ENCODE data around the gene BCKDHA. TPM values are rescaled to one million over a fixed set of nuclear protein-coding genes. Genes with fewer than 3 reads are reported as not detected.
"Not testable (repeated sequence)": the region's sequence is repeated elsewhere in the genome, so short reads cannot be mapped to it uniquely, and the experiment has no call there.

Gene BCKDHA
- total RNA-seq, 1 donor from 2014 or later = 11.7 TPM

DNA sequence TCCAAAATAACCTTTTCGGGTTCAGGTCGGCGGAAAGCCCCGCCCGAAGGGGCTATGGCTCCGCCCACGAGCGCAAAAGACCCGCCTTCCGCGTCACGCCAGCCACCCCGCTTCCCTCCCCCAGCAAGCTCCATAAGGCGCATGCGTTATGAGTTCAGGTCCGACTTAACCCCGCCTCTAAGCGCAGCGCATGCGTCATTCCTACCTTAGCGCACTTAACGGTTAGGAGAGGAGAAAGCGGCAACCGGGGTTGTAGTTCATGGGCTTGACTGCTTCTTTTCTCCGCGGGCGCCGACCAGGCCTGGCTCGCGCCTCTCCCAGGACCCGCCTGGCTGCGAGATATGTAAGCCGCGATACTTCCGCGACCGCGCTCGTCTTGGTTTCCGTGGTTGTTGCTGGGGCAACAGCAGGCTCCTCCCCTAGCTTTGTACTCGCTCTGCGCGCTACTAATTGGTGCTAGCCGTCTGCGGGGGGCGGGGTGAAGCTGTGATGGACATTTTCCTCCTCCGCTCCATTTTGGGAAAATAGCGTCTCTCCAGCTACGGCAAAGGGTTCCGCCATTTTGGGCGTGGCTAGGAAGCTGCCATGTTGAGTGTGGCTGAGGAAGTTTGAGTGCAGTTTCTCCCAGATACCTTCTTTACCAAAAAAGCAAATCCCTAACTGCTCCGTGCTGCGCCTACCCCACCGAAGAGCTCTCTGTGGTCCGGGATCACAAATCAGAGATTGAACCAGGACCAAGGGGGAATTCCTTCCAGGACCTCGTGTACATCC lies 33.7 kb upstream of the BCKDHA start, which contains the start of gene B9D2:
B9D2 (minus strand) TSS at position 397 of the 771 bp plus-strand sequence. CDS start 630 bp downstream, outside the sequence.
- Mint-ChIP-seq H3K27me3 (no peaks in the 10 kb centered on the region), H3K9me3 (no peaks in the 10 kb centered on the region), H3K27ac (peak within 1 kb of the TSS; percentile 100), H3K36me3 (peaks cover 3% of the 10 kb centered on the region), H3K4me1 (ENCODE audit: unreplicated experiment) (peaks cover 14% of the 10 kb centered on the region), H3K4me3 (peak within 1 kb of the TSS; percentile 96)
- TF ChIP-seq CTCF (conservative IDR thresholded peaks at IDR 0.05) = no peak
- DNase-seq (ENCODE audit: extremely low spot score, unreplicated experiment) = peak; percentile 97

GRCh38 chr19:41364524-41365391 lies 32.9 kb upstream of the BCKDHA start:
- peaks cover 14% of the 10 kb centered on the region for H3K4me1 Mint-ChIP-seq (ENCODE audit: unreplicated experiment)
- H3K27me3 Mint-ChIP-seq = no peaks in the 10 kb centered on the region
- no peak for TF ChIP-seq CTCF (conservative IDR thresholded peaks at IDR 0.05)
- H3K36me3 Mint-ChIP-seq = peaks cover 3% of the 10 kb centered on the region
- H3K4me3 Mint-ChIP-seq = peak overlapping the region; percentile 96
- peak overlapping the region; percentile 100 for H3K27ac Mint-ChIP-seq
- no peak for DNase-seq (ENCODE audit: extremely low spot score, unreplicated experiment)
- H3K9me3 Mint-ChIP-seq = no peaks in the 10 kb centered on the region

DNA sequence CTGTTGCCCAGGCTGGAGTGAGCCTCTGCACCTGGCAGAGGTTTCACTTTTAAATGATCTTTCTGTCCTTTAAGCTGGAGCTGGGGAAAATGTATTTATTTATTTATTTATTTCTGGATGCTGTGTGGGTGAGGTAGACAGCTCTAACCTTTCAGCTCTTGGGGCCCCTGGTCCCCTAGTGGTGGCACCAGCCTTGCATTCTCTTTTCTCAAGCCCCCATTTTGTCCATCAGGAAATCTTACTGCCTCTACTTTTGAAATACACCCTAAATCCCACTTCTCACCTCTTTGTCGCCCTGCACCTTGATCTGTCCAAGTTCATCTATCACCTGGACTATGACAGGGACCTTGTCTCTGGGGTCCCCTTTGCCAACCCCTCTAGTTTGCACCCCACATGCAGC lies 31.5 kb upstream of the BCKDHA start:
- H3K27ac Mint-ChIP-seq = peak overlapping the region; percentile 72
- H3K4me1 Mint-ChIP-seq (ENCODE audit: unreplicated experiment) = peaks cover 14% of the 10 kb centered on the region
- no peak for DNase-seq (ENCODE audit: extremely low spot score, unreplicated experiment)
- H3K4me3 Mint-ChIP-seq = peak overlapping the region; percentile 67
- peaks cover 3% of the 10 kb centered on the region for H3K36me3 Mint-ChIP-seq
- peak; percentile 60 for TF ChIP-seq CTCF (conservative IDR thresholded peaks at IDR 0.05)
- no peaks in the 10 kb centered on the region for H3K27me3 Mint-ChIP-seq
- H3K9me3 Mint-ChIP-seq = no peaks in the 10 kb centered on the region

DNA sequence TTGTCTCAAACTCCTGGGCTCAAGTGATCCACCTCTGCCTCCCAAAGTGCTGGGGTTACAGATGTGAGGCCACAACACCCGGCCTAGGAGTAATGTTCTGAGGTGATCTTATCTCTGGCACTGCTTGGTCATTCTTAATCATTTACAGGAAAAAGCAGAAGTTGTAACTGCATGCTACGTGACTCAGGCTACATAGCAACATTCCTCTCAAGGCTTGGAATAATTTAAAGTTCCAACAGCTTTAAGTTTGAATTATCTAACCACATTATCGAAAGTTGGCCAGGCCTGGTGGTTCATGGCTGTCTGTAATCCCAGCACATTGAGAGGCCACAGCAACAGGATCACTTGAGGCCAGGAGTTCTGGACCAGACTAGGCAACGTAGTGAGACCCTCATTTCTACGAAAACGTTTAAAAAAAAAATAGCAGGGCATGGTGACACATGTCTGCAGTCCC lies 29.7 kb upstream of the BCKDHA start:
- H3K27me3 Mint-ChIP-seq = no peaks in the 10 kb centered on the region
- no peaks in the 10 kb centered on the region for H3K9me3 Mint-ChIP-seq
- H3K36me3 Mint-ChIP-seq = peaks cover 3% of the 10 kb centered on the region
- no peak overlapping the region for H3K4me3 Mint-ChIP-seq
- H3K27ac Mint-ChIP-seq = no peak overlapping the region
- DNase-seq (ENCODE audit: extremely low spot score, unreplicated experiment) = no peak
- H3K4me1 Mint-ChIP-seq (ENCODE audit: unreplicated experiment) = peaks cover 8% of the 10 kb centered on the region
- no peak for TF ChIP-seq CTCF (conservative IDR thresholded peaks at IDR 0.05)

DNA sequence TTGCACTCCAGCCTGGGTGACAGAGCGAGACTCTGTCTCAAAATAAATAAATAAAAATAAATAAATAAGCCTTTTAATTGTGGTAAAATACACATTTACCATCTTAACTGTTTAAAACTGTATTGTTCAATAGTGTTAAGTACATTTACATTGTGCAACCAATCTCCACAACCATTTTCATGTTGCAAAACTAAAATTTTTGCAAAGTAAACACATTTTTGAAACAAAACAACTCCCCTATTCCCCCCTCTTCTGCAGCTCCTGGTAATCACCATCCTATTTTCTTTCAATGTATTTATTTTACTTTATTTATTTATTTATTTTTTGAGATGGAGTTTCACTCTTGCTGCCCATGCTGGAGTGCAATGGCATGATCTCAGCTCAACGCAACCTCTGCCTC lies 27.8 kb upstream of the BCKDHA start:
- no peak for DNase-seq (ENCODE audit: extremely low spot score, unreplicated experiment)
- Mint-ChIP-seq H3K27ac (no peak overlapping the region), H3K36me3 (peaks cover 3% of the 10 kb centered on the region), H3K4me3 (no peak overlapping the region), H3K4me1 (ENCODE audit: unreplicated experiment) (peaks cover 4% of the 10 kb centered on the region), H3K27me3 (no peaks in the 10 kb centered on the region), H3K9me3 (no peaks in the 10 kb centered on the region)
- TF ChIP-seq CTCF (conservative IDR thresholded peaks at IDR 0.05) = no peak

DNA sequence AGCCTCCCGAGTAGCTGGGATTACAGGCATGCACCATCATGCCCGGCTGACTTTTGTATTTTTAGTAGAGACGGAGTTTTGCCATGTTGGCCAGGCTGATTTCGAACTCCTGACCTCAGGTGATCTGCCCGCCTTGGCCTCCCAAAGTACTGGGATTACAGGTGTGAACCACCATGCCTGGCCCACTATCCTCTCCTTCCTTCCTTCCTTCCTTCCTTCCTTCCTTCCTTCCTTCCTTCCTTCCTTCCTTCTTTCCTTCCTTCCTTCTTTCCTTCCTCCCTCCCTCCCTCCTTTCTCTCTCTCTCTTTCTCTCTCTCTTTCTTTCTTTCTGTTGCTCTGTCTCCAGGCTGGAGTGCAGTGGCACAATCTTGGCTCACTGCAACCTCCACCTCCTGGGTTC lies 26.5 kb upstream of the BCKDHA start:
- H3K27ac Mint-ChIP-seq; H3K9me3 Mint-ChIP-seq; H3K27me3 Mint-ChIP-seq; H3K36me3 Mint-ChIP-seq; DNase-seq (ENCODE audit: extremely low spot score, unreplicated experiment); H3K4me1 Mint-ChIP-seq (ENCODE audit: unreplicated experiment); H3K4me3 Mint-ChIP-seq: not testable (repeated sequence)
